CD4-positive, alpha-beta T cell treated with Interleukin-17A for 4 hours (primary cell): ENCODE measurements around the gene FBLL1.
"Not testable (repeated sequence)": the region's sequence is repeated elsewhere in the genome, so short reads cannot be mapped to it uniquely, and the experiment has no call there.

Source experiments
- DNase-seq: peaks from one replicate; pipeline ENCODE4 v3.0.0-alpha.2; 2020; ENCODE audit warnings: mixed read lengths

Gene FBLL1

GRCh38 chr5:168528521-168529373, at the start of gene FBLL1:
Gene FBLL1, plus strand, starts transcription at chr5:168529305. Its CDS starts 200 bp downstream, at chr5:168529505.
- peak; percentile 39 for DNase-seq

- no peak for DNase-seq
Measured at GRCh38 chr5:168480601-168481000, 48.5 kb upstream of the FBLL1 start.

GRCh38 chr5:168481330-168481788, 47.7 kb upstream of the FBLL1 start:
- no peak for DNase-seq

- no peak for DNase-seq
Measured at GRCh38 chr5:168482361-168482760, 46.7 kb upstream of the FBLL1 start.

- peak; percentile 89 for DNase-seq
Measured at GRCh38 chr5:168486136-168486879, 42.8 kb upstream of the FBLL1 start, which contains the start of gene RARS1. Gene RARS1, plus strand, starts transcription at chr5:168486471. Its CDS starts 28 bp downstream, at chr5:168486499.

- no peak for DNase-seq
Measured at GRCh38 chr5:168489059-168489458, 40.0 kb upstream of the FBLL1 start.

- DNase-seq: no peak
Measured at GRCh38 chr5:168494057-168494555, 35.0 kb upstream of the FBLL1 start.

- DNase-seq: no peak
Measured at GRCh38 chr5:168502563-168503237, 26.4 kb upstream of the FBLL1 start.

GRCh38 chr5:168513861-168514428, 15.2 kb upstream of the FBLL1 start:
- DNase-seq: no peak

- no peak for DNase-seq
Measured at GRCh38 chr5:168525856-168526255, 3.2 kb upstream of the FBLL1 start.

GRCh38 chr5:168527756-168528295, 1.3 kb upstream of the FBLL1 start:
- no peak for DNase-seq

GRCh38 chr5:168529374-168530234, 499 bp downstream of the FBLL1 start:
- DNase-seq: no peak

GRCh38 chr5:168530621-168531150, 1.6 kb downstream of the FBLL1 start:
- DNase-seq: no peak

GRCh38 chr5:168531191-168531590, 2.1 kb downstream of the FBLL1 start:
- no peak for DNase-seq

GRCh38 chr5:168531987-168532864, 3.1 kb downstream of the FBLL1 start:
- no peak for DNase-seq

GRCh38 chr5:168534351-168534750, 5.2 kb downstream of the FBLL1 start:
- not testable (repeated sequence) for DNase-seq

GRCh38 chr5:168537176-168537575, 8.1 kb downstream of the FBLL1 start:
- DNase-seq: no peak

- DNase-seq: no peak
Measured at GRCh38 chr5:168549554-168549953, 20.4 kb downstream of the FBLL1 start.

- no peak for DNase-seq
Measured at GRCh38 chr5:168550656-168551055, 21.6 kb downstream of the FBLL1 start.

- DNase-seq: no peak
Measured at GRCh38 chr5:168552146-168552545, 23.0 kb downstream of the FBLL1 start.
